NCI-H2029 treated with DMSO at 0.1 percent for 48 hours (cell line): ENCODE measurements around the gene ARRDC2.
"Not testable (repeated sequence)": the region's sequence is repeated elsewhere in the genome, so short reads cannot be mapped to it uniquely, and the experiment has no call there.

ENCODE experiments used
- DNase-seq: peaks from one replicate; lab custom pipeline; 2025; lab: John Stamatoyannopoulos, UW

The ARRDC2 gene

DNA sequence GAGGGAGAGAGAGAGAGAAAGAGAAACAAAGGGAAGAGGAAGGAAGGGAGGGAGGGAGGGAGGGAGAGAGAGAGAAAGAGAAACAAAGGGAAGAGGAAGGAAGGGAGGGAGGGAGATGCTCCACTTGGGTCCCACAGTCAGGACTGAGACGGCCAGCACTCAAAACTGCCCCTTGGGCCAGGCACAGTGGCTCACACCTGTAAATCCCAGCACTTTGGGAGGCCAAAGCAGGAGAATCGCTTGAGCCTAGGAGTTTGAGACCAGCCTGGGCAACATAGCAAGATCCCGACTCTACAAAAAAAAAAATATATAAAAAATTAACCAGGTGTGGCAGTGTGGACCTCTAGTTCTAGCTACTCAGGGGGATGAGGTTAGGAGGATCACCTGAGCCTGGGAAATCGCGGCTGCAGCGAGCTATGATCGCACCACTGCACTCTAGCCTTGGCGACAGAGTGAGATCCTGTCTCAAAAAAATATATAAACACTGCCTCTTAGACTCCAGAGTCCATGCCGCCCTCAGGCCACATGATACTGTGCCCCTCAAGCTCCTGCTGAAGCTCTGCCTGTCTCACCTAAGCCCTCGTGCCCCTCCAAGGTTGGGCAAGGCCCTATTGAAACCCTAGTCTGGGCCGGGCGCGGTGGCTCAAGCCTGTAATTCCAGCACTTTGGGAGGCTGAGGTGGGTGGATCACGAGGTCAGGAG lies 8.4 kb downstream of the ARRDC2 start:
- no peak for DNase-seq

DNA sequence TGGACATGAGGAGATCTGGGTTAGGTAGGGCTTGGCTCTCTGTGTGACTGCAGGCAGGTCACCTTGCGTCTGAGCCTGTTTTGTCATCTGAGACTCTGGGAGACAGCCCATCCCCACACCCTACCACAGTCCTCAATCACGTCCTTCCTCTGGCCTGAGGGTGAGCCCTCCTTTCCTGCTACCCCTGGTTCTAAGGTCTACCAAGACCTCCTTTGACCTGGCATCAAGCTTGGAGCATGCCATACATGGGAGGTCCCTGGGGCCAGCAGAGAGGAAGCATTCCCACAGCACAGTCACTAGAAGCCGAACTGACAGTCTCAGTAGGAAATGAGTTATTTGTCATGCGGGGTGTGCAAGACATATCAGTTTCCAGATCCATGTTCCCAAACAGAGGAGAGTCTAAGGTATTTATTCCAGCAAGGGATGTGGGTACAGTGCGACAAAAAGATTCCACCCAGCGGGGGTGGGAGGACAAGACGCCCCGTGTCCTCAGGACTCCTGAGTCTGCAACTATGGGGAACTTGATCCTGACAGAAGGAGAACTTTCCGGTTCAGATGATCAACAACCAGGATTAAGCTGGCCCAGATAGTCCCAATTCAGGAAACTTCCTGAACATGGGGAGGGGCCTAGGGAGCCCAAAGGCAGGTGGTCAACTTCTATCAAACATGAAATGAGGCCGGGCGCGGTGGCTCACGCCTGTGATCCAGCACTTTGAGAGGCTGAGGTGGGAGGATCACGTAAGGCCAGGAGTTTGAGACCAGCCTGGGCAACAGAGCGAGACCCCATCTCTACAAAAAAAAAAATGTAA lies 9.5 kb downstream of the ARRDC2 start:
- no peak for DNase-seq

DNA sequence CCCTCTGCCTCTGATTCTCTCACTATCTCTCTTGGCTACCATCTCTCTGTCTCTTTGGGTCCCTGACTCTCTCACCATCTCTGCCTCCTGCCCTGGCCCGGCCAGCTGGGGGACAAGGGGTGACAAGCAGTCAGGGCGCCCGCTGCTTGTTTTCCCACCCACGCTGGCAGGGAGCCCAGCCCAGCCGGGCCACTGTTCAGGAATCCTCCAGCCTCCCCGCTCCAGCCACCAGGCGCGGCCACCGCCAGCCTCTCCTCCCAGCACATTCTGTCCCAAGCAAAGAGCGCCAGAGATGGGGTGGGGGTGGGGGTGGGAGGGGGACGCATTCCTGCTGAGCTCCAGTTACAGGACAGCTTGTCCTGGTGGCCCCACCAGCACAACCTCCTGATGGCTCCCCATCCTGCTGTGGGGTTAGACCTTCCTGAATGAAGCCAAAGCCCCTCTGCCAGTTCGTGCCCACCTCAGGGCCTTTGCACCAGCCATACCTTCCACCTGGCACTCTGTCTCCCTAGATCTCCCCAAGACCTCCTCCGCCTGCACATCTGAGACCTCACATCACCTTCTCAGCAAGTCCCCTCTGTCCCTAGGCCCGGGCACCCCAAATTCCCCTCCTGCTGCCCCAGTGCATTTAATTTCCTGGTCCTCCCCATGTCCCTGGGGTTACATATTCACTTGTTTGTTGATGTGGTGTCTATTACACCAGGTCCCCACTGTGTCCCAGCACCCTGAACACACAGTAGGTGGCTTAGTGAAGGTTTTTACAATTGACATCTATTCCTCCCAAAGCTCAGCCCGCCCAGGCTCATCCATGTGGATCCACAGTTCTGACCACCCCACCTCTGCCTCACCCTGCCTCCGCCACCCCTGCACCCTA lies 12.5 kb downstream of the ARRDC2 start:
- DNase-seq: no peak

- DNase-seq: no peak
Measured at GRCh38 chr19:18021121-18021755, 13.3 kb downstream of the ARRDC2 start.

DNA sequence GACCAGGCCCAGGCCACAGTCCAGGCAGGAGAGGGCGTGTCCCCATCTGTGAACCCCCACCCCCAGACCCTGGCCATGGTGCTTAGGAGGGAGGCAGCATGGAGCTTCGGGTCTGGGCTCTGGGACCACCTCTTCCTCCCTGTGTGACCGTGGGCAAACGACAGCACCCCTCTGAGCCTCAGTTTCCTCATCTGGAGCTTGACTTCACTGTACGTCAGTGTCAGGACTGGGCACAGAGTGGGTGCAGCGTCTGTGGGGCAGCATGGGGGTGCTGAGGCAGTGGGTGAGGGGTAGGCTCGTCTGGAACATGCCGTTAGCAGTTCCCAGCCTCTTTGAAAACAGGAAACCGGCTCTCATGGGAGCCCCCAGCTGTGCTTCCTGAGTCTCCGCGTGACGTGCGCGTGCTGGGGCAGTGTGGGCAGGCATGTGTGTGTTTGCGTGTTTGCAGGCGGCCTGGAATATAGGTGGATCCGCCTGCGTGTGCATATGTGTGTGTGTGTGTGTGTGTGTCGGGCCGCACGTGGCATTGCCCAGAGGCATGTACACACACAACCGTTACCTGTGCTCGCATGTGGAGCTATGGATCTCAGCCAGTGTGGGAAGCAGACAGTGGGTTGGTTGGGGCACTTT lies 15.8 kb downstream of the ARRDC2 start:
- no peak for DNase-seq

GRCh38 chr19:18027151-18027550 lies 19.2 kb downstream of the ARRDC2 start:
- no peak for DNase-seq

GRCh38 chr19:18029617-18030338 lies 21.8 kb downstream of the ARRDC2 start:
- peak; percentile 93 for DNase-seq

- DNase-seq: not testable (repeated sequence)
Measured at GRCh38 chr19:18031401-18031800, 23.4 kb downstream of the ARRDC2 start.

DNA sequence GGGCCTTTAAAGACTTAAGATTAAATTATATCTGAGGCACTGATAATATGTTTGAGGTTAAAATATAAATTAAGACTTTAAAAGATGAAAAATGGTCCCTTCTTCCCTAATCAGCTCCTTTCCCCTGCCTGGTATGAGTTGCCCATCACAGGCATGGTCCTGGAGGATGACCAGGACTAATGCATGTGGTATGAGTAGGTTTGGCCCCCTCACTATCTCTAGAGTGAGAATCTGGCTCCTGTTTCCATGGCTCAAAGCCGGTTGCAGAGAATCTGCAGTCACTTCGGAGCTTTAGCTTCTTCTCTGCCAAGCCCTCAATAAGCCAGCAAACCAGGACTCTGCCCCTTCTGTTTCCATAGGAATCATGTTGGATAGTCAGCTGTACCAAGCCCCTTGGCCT lies 24.1 kb downstream of the ARRDC2 start:
- DNase-seq: not testable (repeated sequence)

GRCh38 chr19:18041054-18041453 lies 33.1 kb downstream of the ARRDC2 start:
- DNase-seq: no peak

GRCh38 chr19:18043676-18044075 lies 35.7 kb downstream of the ARRDC2 start:
- DNase-seq: no peak

GRCh38 chr19:18044825-18045304 lies 36.9 kb downstream of the ARRDC2 start:
- peak; percentile 78 for DNase-seq

DNA sequence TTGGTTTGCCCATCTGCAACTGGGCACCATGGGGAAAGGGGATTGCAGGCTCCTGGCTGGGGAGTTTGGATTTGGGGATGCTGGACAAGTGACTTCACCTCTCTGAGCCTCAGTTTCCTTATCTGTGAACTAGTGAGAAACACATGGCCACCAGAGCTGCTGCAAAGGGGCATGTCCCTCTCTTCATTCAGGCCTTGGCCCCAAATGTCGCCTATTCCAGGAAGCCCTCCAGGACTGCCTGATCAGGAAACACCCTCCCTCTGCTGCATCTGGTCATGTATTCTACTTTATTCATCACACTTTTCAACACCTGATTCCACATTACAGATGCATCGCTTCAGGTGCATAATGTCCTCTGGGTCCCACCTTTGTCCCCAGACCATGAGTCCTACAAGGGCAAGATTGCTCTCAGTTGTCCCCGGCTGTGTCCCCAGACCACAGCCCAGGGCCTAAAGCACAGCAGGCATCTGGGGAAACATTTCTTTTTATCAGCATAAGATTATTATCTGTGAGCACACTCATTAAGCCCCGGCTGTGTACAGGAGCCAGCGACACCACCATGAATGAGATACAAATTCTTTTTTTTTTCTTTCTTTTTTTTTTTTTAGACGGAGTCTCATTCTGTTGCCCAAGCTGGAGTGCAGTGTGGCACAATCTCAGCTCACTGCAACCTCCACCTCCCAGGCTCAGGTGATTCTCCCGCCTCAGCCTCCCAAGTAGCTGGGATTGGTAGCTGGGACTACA lies 37.5 kb downstream of the ARRDC2 start:
- DNase-seq: no peak

GRCh38 chr19:18046059-18046718 lies 38.2 kb downstream of the ARRDC2 start:
- no peak for DNase-seq

GRCh38 chr19:18049385-18049784 lies 41.4 kb downstream of the ARRDC2 start:
- DNase-seq: peak; percentile 60

DNA sequence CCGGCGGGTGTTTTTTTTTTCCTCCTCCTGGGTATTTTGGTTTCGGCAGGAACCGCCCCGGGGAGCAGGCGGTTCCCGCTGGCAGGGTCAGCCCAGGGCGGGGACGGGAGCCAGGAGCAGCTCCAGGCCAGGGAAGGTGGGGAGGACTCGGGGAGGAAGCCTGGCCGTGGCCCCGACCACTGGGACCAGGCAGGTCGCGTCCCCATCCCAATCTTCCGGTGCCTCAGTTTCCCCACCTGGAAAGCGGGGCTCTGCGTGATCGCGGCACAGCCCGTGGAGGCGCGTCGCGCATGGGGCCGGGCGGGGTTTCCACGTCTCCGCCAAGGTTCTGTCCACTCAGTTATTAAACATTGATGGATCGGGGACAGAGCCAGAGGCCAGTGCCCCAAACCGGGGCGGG lies 43.9 kb downstream of the ARRDC2 start:
- no peak for DNase-seq

- DNase-seq: no peak
Measured at GRCh38 chr19:18053576-18054219, 45.7 kb downstream of the ARRDC2 start.

DNA sequence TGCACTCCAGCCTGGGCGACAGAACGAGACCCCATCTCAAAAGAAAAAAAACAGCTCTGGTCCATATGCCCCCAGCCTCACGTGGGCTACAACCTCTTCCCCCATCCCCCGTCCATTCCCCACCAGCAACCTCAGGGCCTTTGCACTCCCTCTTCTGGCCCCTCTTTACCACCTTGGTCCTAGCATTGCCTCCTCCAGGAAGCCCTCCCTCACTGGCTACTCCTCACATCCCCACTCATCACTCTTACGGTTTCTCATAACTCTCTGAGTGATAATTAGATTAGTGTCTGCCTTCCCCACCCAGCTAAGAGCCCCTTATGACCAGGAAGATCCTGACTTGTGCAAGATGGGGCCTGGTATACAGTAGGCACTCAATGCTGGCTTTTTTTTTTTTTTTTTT lies 48.0 kb downstream of the ARRDC2 start:
- DNase-seq: no peak

DNA sequence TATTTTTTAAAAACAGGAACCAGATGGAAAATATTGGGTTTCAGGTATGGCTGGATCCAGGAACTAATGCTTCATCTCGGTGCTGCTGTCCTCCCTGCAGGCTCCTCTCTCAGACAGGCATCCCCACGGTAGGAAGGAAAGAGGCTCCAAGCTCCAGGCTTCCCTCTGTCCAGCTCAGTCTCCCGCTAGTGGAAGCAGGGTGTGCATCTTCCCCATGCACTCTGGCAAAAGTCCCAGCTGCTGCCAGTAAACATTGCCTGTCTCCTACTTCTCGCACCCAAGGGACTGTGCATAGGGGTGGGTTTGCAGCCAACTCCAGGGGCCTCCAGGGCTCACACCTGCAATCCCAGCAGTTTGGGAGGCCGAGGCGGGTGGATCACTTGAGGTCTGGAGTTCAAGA lies 49.6 kb downstream of the ARRDC2 start:
- no peak for DNase-seq
